GM20000 (cell line): ENCODE data around the gene LRRN4CL.
"Not testable (repeated sequence)": the region's sequence is repeated elsewhere in the genome, so short reads cannot be mapped to it uniquely, and the experiment has no call there.

Source experiments
- DNase-seq: peaks from one replicate; pipeline ENCODE4 v3.0.0; 2012; ENCODE audit warnings: low spot score
- TF ChIP-seq, protein P1 (sequence below): IDR thresholded peaks from 2 replicates; pipeline ENCODE4 v1.5.1; 2012; ENCODE audit warnings: mild to moderate bottlenecking, control low read depth; ENCODE audit errors: extremely low read depth, missing control alignments

Gene LRRN4CL

DNA sequence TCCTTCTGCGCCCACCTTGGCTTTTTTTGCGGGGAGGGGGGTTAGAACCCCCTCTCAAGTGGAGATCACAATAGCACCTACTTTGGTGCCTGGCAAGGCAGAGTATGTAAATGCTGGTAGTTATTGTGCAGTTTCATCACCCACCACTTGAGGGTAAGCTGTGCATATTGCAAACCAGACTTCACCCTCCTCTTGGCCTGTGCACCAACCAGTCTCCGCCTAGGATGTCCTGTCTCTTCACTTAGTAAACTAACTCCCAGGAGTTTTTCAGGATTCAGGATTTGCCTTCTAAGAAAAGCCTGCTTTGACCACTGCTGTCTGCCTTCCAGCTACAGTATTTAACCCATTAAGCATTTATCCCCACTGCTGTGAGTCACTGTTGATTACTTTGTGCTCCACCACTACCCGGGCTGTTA lies 8.5 kb downstream of the LRRN4CL start:
- DNase-seq, result peak; percentile 73
- TF ChIP-seq, protein P1, sequence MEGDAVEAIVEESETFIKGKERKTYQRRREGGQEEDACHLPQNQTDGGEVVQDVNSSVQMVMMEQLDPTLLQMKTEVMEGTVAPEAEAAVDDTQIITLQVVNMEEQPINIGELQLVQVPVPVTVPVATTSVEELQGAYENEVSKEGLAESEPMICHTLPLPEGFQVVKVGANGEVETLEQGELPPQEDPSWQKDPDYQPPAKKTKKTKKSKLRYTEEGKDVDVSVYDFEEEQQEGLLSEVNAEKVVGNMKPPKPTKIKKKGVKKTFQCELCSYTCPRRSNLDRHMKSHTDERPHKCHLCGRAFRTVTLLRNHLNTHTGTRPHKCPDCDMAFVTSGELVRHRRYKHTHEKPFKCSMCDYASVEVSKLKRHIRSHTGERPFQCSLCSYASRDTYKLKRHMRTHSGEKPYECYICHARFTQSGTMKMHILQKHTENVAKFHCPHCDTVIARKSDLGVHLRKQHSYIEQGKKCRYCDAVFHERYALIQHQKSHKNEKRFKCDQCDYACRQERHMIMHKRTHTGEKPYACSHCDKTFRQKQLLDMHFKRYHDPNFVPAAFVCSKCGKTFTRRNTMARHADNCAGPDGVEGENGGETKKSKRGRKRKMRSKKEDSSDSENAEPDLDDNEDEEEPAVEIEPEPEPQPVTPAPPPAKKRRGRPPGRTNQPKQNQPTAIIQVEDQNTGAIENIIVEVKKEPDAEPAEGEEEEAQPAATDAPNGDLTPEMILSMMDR, result peak; percentile 38

DNA sequence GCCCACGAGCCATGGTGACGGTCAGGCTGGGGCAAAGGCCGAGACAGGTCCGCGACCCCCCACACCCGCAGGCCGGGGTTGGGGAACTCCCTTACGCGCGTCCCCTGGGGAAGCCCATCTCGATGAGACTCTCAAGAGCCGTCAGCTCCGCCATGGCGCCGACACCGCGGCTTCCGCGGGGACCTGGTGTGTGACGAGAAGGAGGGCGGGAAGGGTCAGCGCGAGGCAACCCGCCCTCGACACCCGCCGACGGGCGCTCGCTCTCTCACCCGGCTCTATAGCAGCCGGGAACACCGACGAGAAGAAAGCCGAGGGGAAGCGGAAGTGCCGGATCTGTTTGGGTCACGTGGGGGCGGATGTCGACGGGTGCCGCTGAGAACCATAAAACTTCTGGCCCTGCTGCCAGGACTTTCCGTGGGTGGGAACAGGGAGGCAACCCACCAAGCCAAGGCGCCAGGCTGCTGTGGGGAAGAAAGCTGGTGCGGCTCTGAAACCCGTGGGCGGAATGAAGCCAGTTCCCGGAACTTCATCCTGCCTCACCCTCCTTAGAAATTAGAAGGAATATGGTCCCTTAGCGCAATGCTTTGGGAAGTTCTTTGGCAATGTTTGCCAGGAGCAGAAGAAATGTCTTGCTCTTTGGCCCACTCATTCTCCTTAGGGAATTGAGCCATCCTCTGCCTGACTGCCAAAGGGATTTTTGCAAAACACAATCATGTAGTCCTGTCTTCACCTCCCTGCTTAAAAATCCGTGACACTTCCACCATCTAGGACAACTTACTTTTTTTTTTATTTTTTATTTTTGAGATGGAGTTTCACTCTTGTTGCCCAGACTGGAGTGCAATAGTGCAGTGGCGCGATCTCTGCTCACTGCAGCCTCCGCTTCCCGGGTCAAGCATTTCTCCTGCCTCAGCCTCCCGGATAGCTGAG lies 10.3 kb downstream of the LRRN4CL start, which contains the start of gene UBXN1:
TSS of gene UBXN1 (minus strand) at position 304 of the 927 bp plus-strand sequence. CDS start at position 154, 150 bp downstream.
- TF ChIP-seq, protein P1, result no peak
- peak; percentile 92 for DNase-seq

DNA sequence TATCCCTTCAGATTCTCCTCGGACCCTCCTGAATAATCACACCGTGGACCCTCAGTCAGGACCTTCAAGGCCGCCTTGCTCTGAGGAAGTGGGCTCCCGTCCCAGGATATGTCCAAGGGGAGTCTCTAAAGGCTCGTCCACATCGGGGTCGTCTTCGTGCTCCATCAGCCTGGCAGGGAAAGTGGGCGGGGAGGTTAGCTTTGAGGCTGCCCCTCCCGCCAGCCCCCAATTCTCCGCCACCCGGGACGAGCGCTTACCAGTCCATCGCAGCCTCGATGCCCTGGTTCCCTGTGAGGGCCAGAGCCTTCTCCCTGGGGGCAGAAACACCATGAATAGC lies 10.9 kb downstream of the LRRN4CL start:
- TF ChIP-seq, protein P1, result no peak
- DNase-seq, result no peak

DNA sequence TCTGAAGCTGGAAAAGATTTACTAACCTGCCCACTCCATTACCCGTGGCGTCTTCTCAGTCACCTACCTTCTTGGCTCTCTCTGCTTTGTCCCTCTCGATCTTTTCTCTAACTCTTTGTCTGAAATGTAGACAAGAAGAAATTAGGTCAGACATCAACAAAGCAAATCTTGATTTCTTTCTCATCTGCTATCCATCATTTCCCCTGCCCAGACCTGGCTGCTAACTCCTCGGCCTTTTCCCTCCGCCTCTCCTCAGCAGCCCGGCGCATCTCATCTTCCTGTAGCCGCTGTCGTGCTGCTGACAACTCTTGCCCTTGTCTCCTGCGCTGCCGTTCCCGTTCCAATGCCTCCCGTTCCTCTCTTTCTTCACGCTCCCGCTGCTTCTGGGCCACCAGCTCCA lies 11.6 kb downstream of the LRRN4CL start:
- TF ChIP-seq, protein P1, result no peak
- no peak for DNase-seq

DNA sequence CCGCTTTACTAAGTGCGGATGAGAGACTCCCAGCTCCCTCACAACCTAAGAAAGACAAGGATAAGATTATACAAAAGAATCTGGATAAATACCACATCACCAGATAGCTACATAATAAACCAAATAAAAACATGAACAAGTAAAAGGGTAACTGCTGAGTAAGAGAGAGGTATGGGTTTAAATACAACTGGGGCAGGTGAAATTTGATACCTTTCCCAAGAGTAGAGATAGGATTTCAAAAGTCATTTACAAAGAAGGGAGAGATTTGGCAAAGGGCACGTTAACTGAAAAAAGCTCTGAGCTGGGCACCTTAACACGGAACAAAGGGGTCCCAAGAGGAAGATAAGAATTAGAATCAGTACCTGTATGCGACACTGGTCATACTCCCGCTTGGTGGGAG lies 12.2 kb downstream of the LRRN4CL start:
- no peak for DNase-seq
- TF ChIP-seq, protein P1, result no peak

DNA sequence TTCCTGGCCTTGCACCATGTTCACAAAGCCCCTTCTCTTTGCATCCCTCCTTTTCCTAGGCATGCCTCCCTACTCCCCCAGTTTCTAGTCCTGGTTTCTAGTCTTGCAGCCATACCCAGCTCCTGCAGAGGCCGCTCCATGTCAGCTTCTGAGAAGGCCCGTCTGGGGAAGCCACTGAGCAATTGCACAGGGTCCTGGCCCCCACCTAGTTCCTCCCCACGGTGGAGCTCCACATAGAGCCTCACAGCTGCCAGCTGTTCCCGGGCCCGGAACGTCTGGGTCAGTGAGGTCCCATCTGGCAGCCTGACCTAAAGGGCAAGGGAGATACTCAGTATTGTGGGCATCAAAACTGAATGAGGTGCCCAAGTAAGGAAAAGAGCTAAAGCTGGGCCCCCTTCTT lies 12.6 kb downstream of the LRRN4CL start:
- DNase-seq, result no peak
- TF ChIP-seq, protein P1, result no peak

DNA sequence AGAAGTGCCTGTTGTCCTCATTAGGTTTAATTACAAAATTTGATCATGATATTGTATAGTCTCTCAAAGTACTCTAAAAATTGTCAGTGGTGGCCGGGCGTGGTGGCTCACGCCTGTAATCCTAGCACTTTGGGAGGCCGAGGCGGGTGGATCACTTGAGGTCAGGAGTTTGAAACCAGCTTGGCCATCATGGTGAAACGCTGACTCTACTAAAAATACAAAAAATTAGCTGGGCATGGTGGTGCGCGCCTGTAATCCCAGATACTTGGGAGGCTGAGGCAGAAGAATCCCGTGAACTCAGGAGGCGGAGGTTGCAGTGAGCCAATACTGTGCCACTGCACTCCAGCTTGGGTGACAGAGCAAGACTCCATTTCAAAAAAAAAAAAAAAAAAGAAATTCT lies 13.9 kb downstream of the LRRN4CL start:
- DNase-seq, result not testable (repeated sequence)

DNA sequence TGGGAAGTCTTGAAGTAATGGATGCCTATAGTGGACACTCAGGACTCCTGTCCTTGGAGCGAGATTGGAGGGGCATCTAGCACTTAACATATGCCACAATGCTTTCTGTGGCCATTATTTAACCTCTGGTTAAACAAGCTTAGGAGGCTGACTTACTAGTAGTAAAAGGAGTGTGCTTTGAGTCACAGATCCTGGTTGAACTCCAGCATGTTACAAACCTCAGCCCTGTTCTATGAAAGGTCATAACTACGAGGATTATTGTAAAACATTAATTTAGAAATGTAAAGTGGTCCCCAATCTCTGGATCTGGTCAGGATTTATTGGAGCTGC lies 16.2 kb downstream of the LRRN4CL start:
- DNase-seq, result no peak
- TF ChIP-seq, protein P1, result no peak
